K562 (cell line): ENCODE measurements around the gene CBFA2T3. TPM values are rescaled to one million over a fixed set of nuclear protein-coding genes. Genes with fewer than 3 reads are reported as not detected.

Experiments
- ATAC-seq: fragments of 200-7000 bp; cut with Tn5 transposase; 3 replicates; pipeline ENCODE4 v1.9.1; 2020; ENCODE audit warnings: moderate library complexity
- BruUV-seq: library from RNA; stranded (reverse); fragments of 400-500 nt; replicated peaks from 2 replicates; lab custom pipeline; 2021; lab: Mats Ljungman, UMichigan
- CTCF ChIA-PET: fragments of 300-600 bp; formaldehyde crosslinking; extraction: SDS; loops from one replicate; lab custom pipeline; 2021; ENCODE audit warnings: low intra/inter-chr PET ratio; lab: Yijun Ruan, JAX
- POLR2A ChIA-PET: fragments of 300-600, 350-650 bp; sonication (Branson Sonifier 250); formaldehyde crosslinking; extraction: SDS; loops from one replicate; lab custom pipeline; 2021; ENCODE audit warnings: antibody characterized with exemption, inconsistent platforms; lab: Yijun Ruan, JAX
- DNase-seq, 4 experiments: peaks; one replicate each; pipeline versions ENCODE4 v3.0.0 to v3.0.0-alpha.2; 2011 to 2018; ENCODE audit warnings: low spot score in 3 of 4, mixed read lengths in 3 of 4; ENCODE audit errors: extremely low read depth in 1 of 4
- FAIRE-seq: peaks from 2 replicates; lab custom pipeline; 2011; peaks lifted over from hg19 to GRCh38; lab: Jason Lieb, UNC
- H2AFZ ChIP-seq: 2 replicates; pipeline ENCODE4 v1.6.0; 2011; ENCODE audit warnings: low read depth, low read length, control low read depth, inconsistent platforms
- H3K27ac ChIP-seq: fragments of 200-600 bp; 3 replicates; pipeline ENCODE4 v1.8.0; 2011; ENCODE audit warnings: low read depth, mild to moderate bottlenecking, control low read depth, inconsistent platforms, low read length, moderate library complexity, mixed read lengths; ENCODE audit errors: extremely low read depth
- H3K27me3 ChIP-seq, 2 experiments: fragments of 300-600 bp in 1 of 2; 2 replicates in 1 of 2; 3 replicates in 1 of 2; pipeline versions ENCODE4 v1.6.0 to v1.8.0; 2011; ENCODE audit warnings: inconsistent platforms in 2 of 2, low read length in 2 of 2, mild to moderate bottlenecking in 1 of 2, mixed read lengths in 1 of 2, moderate library complexity in 1 of 2; ENCODE audit not compliant: control insufficient read depth in 2 of 2, insufficient read depth in 2 of 2
- H3K36me3 ChIP-seq: fragments of 300-600 bp; 3 replicates; pipeline ENCODE4 v1.8.0; 2011; ENCODE audit warnings: mild to moderate bottlenecking, low read length, inconsistent platforms; ENCODE audit not compliant: control insufficient read depth, insufficient read depth
- H3K4me1 ChIP-seq, 2 experiments: fragments of 200-600 bp in 1 of 2; replicated peaks in 1 of 2; 2 replicates in 1 of 2; 3 replicates in 1 of 2; pipeline versions ENCODE4 v1.5.1 to v1.8.0; 2011; ENCODE audit warnings: inconsistent platforms in 2 of 2, low read length in 2 of 2, mild to moderate bottlenecking in 1 of 2, mixed read lengths in 1 of 2, moderate library complexity in 1 of 2; ENCODE audit not compliant: control insufficient read depth in 2 of 2, insufficient read depth in 2 of 2
- H3K4me2 ChIP-seq: 2 replicates; pipeline ENCODE4 v1.6.1; 2011; ENCODE audit warnings: low read length, control low read depth, inconsistent platforms, mixed read lengths; ENCODE audit not compliant: insufficient read depth
- H3K4me3 ChIP-seq: fragments of 200-600 bp; sonication (generic), shearing (Covaris generic); 2 replicates; pipeline ENCODE4 v1.5.1; 2016; ENCODE audit warnings: control low read depth, inconsistent platforms
- H3K79me2 ChIP-seq: fragments of 200-600 bp; 3 replicates; pipeline ENCODE4 v1.8.0; 2011; ENCODE audit warnings: low read length, inconsistent platforms; ENCODE audit not compliant: control insufficient read depth, insufficient read depth
- H3K9ac ChIP-seq, 2 experiments: 2 replicates each; pipeline versions ENCODE4 v1.6.0 to v1.6.1; 2011; ENCODE audit warnings: low read depth in 2 of 2, low read length in 2 of 2, control low read depth in 1 of 2, inconsistent platforms in 1 of 2, mild to moderate bottlenecking in 1 of 2, mixed read lengths in 1 of 2; ENCODE audit not compliant: insufficient read depth in 1 of 2
- H3K9me1 ChIP-seq: one replicate; pipeline ENCODE4 v1.6.0; 2011; ENCODE audit warnings: inconsistent platforms, mild to moderate bottlenecking, low read length, moderate library complexity; ENCODE audit not compliant: control insufficient read depth, insufficient read depth
- H3K9me3 ChIP-seq: replicated peaks from 2 replicates; pipeline ENCODE4 v1.5.1; 2011; ENCODE audit warnings: low read depth, low read length, inconsistent platforms; ENCODE audit not compliant: control insufficient read depth, insufficient read depth
- H4K20me1 ChIP-seq: replicated peaks from 2 replicates; pipeline ENCODE4 v1.6.1; 2011; ENCODE audit warnings: low read length, inconsistent platforms, mixed read lengths; ENCODE audit not compliant: control insufficient read depth, insufficient read depth
- ATF6 ChIP-seq: sonication (generic); formaldehyde crosslinking; IDR thresholded peaks from 2 replicates; pipeline ENCODE4 v1.4.0; 2020; ENCODE audit warnings: mild to moderate bottlenecking, missing genetic modification reagents
- CREBBP ChIP-seq: IDR thresholded peaks from one replicate; pipeline ENCODE4 v1.6.1; 2012; ENCODE audit warnings: low read depth, mild to moderate bottlenecking, control low read depth, inconsistent platforms, low read length
- EGR1 ChIP-seq: fragments of 450-650 bp; conservative IDR thresholded peaks from 2 replicates; pipeline ENCODE4 v1.6.1; 2017; ENCODE audit warnings: mild to moderate bottlenecking
- ETV1 ChIP-seq: fragments of 450-650 bp; conservative IDR thresholded peaks from 2 replicates; pipeline ENCODE4 v1.6.1; 2016; ENCODE audit warnings: missing genetic modification characterization, control low read depth, low read depth, missing compliant biosample characterization
- KLF6 ChIP-seq: fragments of 250-450 bp; sonication (Bioruptor Pico); IDR thresholded peaks from 2 replicates; pipeline ENCODE4 v1.4.0; 2020; ENCODE audit warnings: mild to moderate bottlenecking, moderate library complexity, borderline replicate concordance
- NR2C2 ChIP-seq, 2 experiments: fragments of 200-800 bp in 1 of 2; sonication (Bioruptor generic) in 1 of 2; sonication (generic) in 1 of 2; formaldehyde crosslinking in 1 of 2; IDR thresholded peaks; 2 replicates each; pipeline versions ENCODE4 v1.6.1 to v1.8.0; 2016 to 2022; ENCODE audit warnings: mild to moderate bottlenecking in 1 of 2, missing compliant biosample characterization in 1 of 2, missing genetic modification characterization in 1 of 2, missing genetic modification reagents in 1 of 2
- PHF20 ChIP-seq: fragments of 450-650 bp; IDR thresholded peaks from 2 replicates; pipeline ENCODE4 v1.6.1; 2018; ENCODE audit not compliant: partially characterized antibody
- PTTG1 ChIP-seq: fragments of 450-650 bp; IDR thresholded peaks from 2 replicates; pipeline ENCODE4 v1.6.1; 2016; ENCODE audit warnings: low read depth, mild to moderate bottlenecking, missing genetic modification characterization, missing compliant biosample characterization
- WGBS: fragments of 100-300 bp; shearing (Covaris generic); methylation state at CpG from one replicate; pipeline ENCODE4 v1.1.6; 2016; ENCODE audit warnings: low coverage, mixed read lengths; ENCODE audit not compliant: insufficient coverage; ENCODE audit errors: missing lambda C conversion rate; 5-methylcytosine and 5-hydroxymethylcytosine counted together
- in situ Hi-C: fragments of 300-500 bp; cut with MboI; formaldehyde crosslinking; loops from 4 replicates; pipeline ENCODE4 v1.15.0; 2018; ENCODE audit warnings: inconsistent platforms, mixed read lengths
- intact Hi-C: fragments of 100-400 bp; cut with micrococcal nuclease; formaldehyde crosslinking; loops from 2 replicates; pipeline ENCODE4 v1.14.2; 2022
- polyA plus RNA-seq, 8 experiments: library from polyadenylated mRNA; depleted of rRNA in 4 of 8; stranded (reverse) in 5 of 8; unstranded in 3 of 8; fragments of >200 nt; fragmentation: Nextera tagmentation in 2 of 8; fragmentation: Illumina TruSeq in 1 of 8; extraction: Ambion mirVana in 2 of 8; extraction: Trizol in 1 of 8; gene quantifications; 2 replicates each; pipeline versions ENCODE4 v1.2.1 to v1.2.3, GENCODE V29; 2011 to 2014; ENCODE audit warnings: inconsistent platforms in 1 of 8, missing spikeins in 1 of 8
- total RNA-seq, 7 experiments: library from RNA; depleted of rRNA in 6 of 7; stranded (reverse); fragments of >200 nt in 6 of 7; fragmentation: Illumina TruSeq in 2 of 7; extraction: Trizol in 2 of 7; gene quantifications; 2 replicates each; pipeline versions ENCODE4 v1.2.1 to v1.2.3, GENCODE V29; 2011 to 2021; ENCODE audit warnings: low replicate concordance in 1 of 7
- TF ChIP-seq, protein P1 (sequence below), 2 experiments: fragments of 450-650 bp; formaldehyde crosslinking in 1 of 2; IDR thresholded peaks; 2 replicates each; pipeline versions ENCODE4 v1.4.0 to v1.6.1; 2014 to 2020; ENCODE audit warnings: mild to moderate bottlenecking in 2 of 2, borderline replicate concordance in 1 of 2, low read depth in 1 of 2
- TF ChIP-seq, protein P2 (sequence below): fragments of 450-650 bp; IDR thresholded peaks from one replicate; pipeline ENCODE4 v1.6.1; 2018; ENCODE audit warnings: mild to moderate bottlenecking, moderate library complexity; ENCODE audit not compliant: partially characterized antibody

Gene CBFA2T3
- total and polyA plus RNA-seq, 9 of the 15 experiments (the other 6 are each of a cell fraction or from before 2014, with no cell fraction given): 2.3 to 145 (median 6.7) TPM

DNA sequence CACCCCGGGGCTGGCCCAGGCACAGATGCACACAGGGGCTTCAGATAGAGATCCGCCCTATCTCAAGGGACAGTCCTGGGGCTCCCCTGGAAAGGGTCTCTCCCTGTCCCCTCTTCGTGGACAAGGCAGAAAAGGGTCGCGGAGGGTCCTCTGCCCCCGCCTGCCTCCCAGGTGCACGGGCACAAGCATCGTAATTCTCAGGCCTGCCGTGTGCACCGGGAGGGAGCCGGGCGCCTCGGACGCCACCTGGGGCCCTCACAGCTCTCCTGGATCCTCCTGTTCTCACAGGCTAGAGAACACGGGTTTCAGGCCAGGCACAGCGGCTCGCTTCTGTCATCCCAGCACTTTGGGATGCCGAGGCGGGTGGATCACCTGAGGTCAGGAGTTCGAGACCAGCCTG is 98.7 kb downstream of the CBFA2T3 start:
- H3K9me1 ChIP-seq: peaks cover 2% of the 10 kb centered on the region
- no peak for DNase-seq
- H3K79me2 ChIP-seq: no peaks in the 10 kb centered on the region
- H3K9ac ChIP-seq: no peak overlapping the region
- no peaks in the 10 kb centered on the region for H3K9me3 ChIP-seq
- CTCF ChIA-PET: no interaction called here
- no peak overlapping the region for H3K4me3 ChIP-seq
- no peak overlapping the region for H3K27ac ChIP-seq
- BruUV-seq: no TSS peak
- no peak for ATAC-seq
- WGBS: 95% methylated on average over 15 of the region's 20 CpGs
- H3K4me2 ChIP-seq: no peak overlapping the region
- POLR2A ChIA-PET: no interaction called here
- H2AFZ ChIP-seq: no peak overlapping the region
- in situ Hi-C loops (no loop called here), intact Hi-C loops (no loop called here)
- H3K27me3 ChIP-seq: no peaks in the 10 kb centered on the region
- H3K36me3 ChIP-seq: peaks cover 95% of the 10 kb centered on the region; the same call in 2 of the 3 replicates
- peaks cover 8% of the 10 kb centered on the region; the same call in 1 of the 2 replicates for H4K20me1 ChIP-seq
- peaks cover 0 to 64% of the 10 kb centered on the region in 2 experiments; a peak in 2 of 5 replicates for H3K4me1 ChIP-seq
- no peak for FAIRE-seq
- TF ChIP-seq KLF6 (no peak), ETV1 (tag) (no peak), EGR1 (no peak), ATF6 (no peak), NR2C2 (CRISPR knock-in tag; IDR thresholded peaks at IDR 0.05) (no peak), NR2C2 (tag; IDR thresholded peaks at IDR 0.05) (no peak), PTTG1 (no peak), PHF20 (no peak), CREBBP (no peak)
- TF ChIP-seq, protein P1, sequence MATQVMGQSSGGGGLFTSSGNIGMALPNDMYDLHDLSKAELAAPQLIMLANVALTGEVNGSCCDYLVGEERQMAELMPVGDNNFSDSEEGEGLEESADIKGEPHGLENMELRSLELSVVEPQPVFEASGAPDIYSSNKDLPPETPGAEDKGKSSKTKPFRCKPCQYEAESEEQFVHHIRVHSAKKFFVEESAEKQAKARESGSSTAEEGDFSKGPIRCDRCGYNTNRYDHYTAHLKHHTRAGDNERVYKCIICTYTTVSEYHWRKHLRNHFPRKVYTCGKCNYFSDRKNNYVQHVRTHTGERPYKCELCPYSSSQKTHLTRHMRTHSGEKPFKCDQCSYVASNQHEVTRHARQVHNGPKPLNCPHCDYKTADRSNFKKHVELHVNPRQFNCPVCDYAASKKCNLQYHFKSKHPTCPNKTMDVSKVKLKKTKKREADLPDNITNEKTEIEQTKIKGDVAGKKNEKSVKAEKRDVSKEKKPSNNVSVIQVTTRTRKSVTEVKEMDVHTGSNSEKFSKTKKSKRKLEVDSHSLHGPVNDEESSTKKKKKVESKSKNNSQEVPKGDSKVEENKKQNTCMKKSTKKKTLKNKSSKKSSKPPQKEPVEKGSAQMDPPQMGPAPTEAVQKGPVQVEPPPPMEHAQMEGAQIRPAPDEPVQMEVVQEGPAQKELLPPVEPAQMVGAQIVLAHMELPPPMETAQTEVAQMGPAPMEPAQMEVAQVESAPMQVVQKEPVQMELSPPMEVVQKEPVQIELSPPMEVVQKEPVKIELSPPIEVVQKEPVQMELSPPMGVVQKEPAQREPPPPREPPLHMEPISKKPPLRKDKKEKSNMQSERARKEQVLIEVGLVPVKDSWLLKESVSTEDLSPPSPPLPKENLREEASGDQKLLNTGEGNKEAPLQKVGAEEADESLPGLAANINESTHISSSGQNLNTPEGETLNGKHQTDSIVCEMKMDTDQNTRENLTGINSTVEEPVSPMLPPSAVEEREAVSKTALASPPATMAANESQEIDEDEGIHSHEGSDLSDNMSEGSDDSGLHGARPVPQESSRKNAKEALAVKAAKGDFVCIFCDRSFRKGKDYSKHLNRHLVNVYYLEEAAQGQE (IDR thresholded peaks at IDR 0.05; ENCODE audit: borderline replicate concordance): no peak
- TF ChIP-seq, protein P1 (CRISPR knock-in tag; IDR thresholded peaks at IDR 0.05; ENCODE audit: low read depth): no peak
- TF ChIP-seq, protein P2, sequence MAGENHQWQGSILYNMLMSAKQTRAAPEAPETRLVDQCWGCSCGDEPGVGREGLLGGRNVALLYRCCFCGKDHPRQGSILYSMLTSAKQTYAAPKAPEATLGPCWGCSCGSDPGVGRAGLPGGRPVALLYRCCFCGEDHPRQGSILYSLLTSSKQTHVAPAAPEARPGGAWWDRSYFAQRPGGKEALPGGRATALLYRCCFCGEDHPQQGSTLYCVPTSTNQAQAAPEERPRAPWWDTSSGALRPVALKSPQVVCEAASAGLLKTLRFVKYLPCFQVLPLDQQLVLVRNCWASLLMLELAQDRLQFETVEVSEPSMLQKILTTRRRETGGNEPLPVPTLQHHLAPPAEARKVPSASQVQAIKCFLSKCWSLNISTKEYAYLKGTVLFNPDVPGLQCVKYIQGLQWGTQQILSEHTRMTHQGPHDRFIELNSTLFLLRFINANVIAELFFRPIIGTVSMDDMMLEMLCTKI: no peak
